ENCODE data around the gene RNASEL.

DNA sequence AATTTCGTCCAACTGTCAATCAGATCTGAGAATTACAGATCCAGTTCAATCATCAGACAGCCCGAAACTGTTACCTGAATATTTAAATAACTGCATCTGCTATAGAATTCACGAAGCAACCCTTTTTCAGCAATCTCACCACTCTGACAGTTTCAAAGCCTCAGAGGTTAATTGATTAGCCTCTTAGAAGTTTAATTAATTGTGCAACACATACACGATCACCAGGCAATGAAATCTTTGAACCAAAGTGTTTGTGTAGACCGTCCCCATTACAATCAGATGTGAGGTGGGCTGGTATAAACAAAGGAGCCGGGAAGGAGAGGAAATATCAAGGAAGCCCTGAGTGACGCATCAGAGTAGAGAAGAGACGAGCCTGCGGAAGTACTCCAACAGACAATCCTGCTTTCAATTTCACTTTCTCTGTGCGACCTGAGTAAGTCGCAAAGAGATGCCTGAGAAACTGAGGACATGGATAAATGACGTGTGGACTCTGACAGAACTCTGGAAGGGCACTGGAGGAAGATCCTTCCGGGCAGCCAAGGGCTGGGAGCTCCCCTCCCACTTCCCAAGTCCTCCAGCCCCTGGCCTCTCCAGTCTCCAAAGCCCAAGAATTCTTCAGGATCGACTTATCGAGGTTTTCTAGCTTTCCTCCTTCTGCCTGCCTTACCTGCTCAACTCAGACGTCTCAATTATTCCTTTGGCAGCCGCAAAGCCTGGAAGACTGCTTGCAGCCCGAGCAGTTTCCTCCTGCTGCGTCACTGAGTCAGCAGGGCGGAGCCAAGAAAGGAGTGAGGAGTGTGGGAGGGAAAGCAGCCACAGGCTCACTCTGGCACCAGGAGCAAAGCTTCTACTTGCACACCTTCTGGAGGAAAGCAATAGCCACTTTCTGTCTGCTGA is at the start of gene RNASEL:
- TF ChIP-seq ZBTB7A (tag by site-specific recombination; IDR thresholded peaks at IDR 0.05; ENCODE audit: low read depth) (no peak), ZNF544 (tag by site-specific recombination; IDR thresholded peaks at IDR 0.05) (no peak), REST (tag by site-specific recombination; IDR thresholded peaks at IDR 0.05) (no peak), ZNF24 (tag by site-specific recombination; IDR thresholded peaks at IDR 0.05) (no peak), HOXA7 (CRISPR knock-in tag; IDR thresholded peaks at IDR 0.05; ENCODE audit: borderline replicate concordance) (no peak), SP3 (tag by site-specific recombination; IDR thresholded peaks at IDR 0.05) (peak; percentile 61), ZNF624 (tag by site-specific recombination; IDR thresholded peaks at IDR 0.05) (no peak), ZBTB20 (tag by site-specific recombination; IDR thresholded peaks at IDR 0.05) (no peak), BCL6B (tag by site-specific recombination; IDR thresholded peaks at IDR 0.05) (no peak), GFI1B (tag by site-specific recombination; IDR thresholded peaks at IDR 0.05) (no peak), MEIS1 (CRISPR knock-in tag; IDR thresholded peaks at IDR 0.05; ENCODE audit: borderline replicate concordance) (no peak)
- TF ChIP-seq, protein P1, sequence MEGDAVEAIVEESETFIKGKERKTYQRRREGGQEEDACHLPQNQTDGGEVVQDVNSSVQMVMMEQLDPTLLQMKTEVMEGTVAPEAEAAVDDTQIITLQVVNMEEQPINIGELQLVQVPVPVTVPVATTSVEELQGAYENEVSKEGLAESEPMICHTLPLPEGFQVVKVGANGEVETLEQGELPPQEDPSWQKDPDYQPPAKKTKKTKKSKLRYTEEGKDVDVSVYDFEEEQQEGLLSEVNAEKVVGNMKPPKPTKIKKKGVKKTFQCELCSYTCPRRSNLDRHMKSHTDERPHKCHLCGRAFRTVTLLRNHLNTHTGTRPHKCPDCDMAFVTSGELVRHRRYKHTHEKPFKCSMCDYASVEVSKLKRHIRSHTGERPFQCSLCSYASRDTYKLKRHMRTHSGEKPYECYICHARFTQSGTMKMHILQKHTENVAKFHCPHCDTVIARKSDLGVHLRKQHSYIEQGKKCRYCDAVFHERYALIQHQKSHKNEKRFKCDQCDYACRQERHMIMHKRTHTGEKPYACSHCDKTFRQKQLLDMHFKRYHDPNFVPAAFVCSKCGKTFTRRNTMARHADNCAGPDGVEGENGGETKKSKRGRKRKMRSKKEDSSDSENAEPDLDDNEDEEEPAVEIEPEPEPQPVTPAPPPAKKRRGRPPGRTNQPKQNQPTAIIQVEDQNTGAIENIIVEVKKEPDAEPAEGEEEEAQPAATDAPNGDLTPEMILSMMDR (tag by site-specific recombination; IDR thresholded peaks at IDR 0.05) = no peak
- TF ChIP-seq, protein P2, sequence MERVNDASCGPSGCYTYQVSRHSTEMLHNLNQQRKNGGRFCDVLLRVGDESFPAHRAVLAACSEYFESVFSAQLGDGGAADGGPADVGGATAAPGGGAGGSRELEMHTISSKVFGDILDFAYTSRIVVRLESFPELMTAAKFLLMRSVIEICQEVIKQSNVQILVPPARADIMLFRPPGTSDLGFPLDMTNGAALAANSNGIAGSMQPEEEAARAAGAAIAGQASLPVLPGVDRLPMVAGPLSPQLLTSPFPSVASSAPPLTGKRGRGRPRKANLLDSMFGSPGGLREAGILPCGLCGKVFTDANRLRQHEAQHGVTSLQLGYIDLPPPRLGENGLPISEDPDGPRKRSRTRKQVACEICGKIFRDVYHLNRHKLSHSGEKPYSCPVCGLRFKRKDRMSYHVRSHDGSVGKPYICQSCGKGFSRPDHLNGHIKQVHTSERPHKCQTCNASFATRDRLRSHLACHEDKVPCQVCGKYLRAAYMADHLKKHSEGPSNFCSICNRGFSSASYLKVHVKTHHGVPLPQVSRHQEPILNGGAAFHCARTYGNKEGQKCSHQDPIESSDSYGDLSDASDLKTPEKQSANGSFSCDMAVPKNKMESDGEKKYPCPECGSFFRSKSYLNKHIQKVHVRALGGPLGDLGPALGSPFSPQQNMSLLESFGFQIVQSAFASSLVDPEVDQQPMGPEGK (tag by site-specific recombination; IDR thresholded peaks at IDR 0.05) = no peak

Measured in HEK293 (cell line).